GM18498 (cell line): ENCODE results near the gene ECT2L.
"Not testable (repeated sequence)": the region's sequence is repeated elsewhere in the genome, so short reads cannot be mapped to it uniquely, and the experiment has no call there.

Experiments used
- ATAC-seq: cut with Tn5 transposase; IDR thresholded peaks from one replicate; pipeline ENCODE4 v1.9.1; 2021; ENCODE audit warnings: mild to moderate bottlenecking, moderate library complexity; ENCODE audit not compliant: unreplicated experiment

ECT2L gene

GRCh38 chr6:138923561-138923960 lies 127.7 kb downstream of the ECT2L start:
- ATAC-seq = no peak

- no peak for ATAC-seq
Measured at GRCh38 chr6:138925806-138926205, 129.9 kb downstream of the ECT2L start.

- no peak for ATAC-seq
Measured at GRCh38 chr6:138926579-138926978, 130.7 kb downstream of the ECT2L start.

- ATAC-seq = no peak
Measured at GRCh38 chr6:138931660-138932059, 135.8 kb downstream of the ECT2L start.

- not testable (repeated sequence) for ATAC-seq
Measured at GRCh38 chr6:138936873-138937272, 141.0 kb downstream of the ECT2L start.

- no peak for ATAC-seq
Measured at GRCh38 chr6:138943089-138943625, 147.3 kb downstream of the ECT2L start.

GRCh38 chr6:138944412-138944811 lies 148.5 kb downstream of the ECT2L start:
- no peak for ATAC-seq

GRCh38 chr6:138945354-138945753 lies 149.5 kb downstream of the ECT2L start:
- ATAC-seq = no peak

- no peak for ATAC-seq
Measured at GRCh38 chr6:138948004-138948403, 152.1 kb downstream of the ECT2L start.

- ATAC-seq = no peak
Measured at GRCh38 chr6:138948546-138949179, 152.8 kb downstream of the ECT2L start.

GRCh38 chr6:138953451-138953850 lies 157.6 kb downstream of the ECT2L start:
- ATAC-seq = no peak
